Amygdala (tissue), 56 donors: ENCODE measurements around the gene KRT40.

Experiments used
- DNase-seq, 56 donors: peaks; one replicate each; lab custom pipeline; 2025; lab: John Stamatoyannopoulos, UW

The KRT40 gene

GRCh38 chr17:40956401-40957254 lies 27.5 kb downstream of the KRT40 start:
- no peak for DNase-seq

GRCh38 chr17:40953881-40954280 lies 30.2 kb downstream of the KRT40 start:
- DNase-seq, result no peak

- no peak for DNase-seq
Measured at GRCh38 chr17:40952661-40953060, 31.5 kb downstream of the KRT40 start.

GRCh38 chr17:40952154-40952553 lies 32.0 kb downstream of the KRT40 start:
- DNase-seq, result no peak

GRCh38 chr17:40951011-40951622 lies 33.0 kb downstream of the KRT40 start:
- DNase-seq, result no peak

GRCh38 chr17:40950176-40950575 lies 34.0 kb downstream of the KRT40 start:
- DNase-seq, result no peak

- no peak for DNase-seq
Measured at GRCh38 chr17:40949418-40949817, 34.7 kb downstream of the KRT40 start.

GRCh38 chr17:40947929-40948328 lies 36.2 kb downstream of the KRT40 start:
- DNase-seq, result no peak

- no peak for DNase-seq
Measured at GRCh38 chr17:40945414-40945813, 38.7 kb downstream of the KRT40 start.

GRCh38 chr17:40944531-40944930 lies 39.6 kb downstream of the KRT40 start:
- DNase-seq, result no peak

- DNase-seq, result no peak
Measured at GRCh38 chr17:40942553-40942952, 41.6 kb downstream of the KRT40 start.

GRCh38 chr17:40940266-40940665 lies 43.9 kb downstream of the KRT40 start:
- DNase-seq, result no peak

GRCh38 chr17:40938981-40939380 lies 45.1 kb downstream of the KRT40 start:
- DNase-seq, result no peak

- no peak for DNase-seq
Measured at GRCh38 chr17:40937384-40937819, 46.7 kb downstream of the KRT40 start, which contains the start of gene KRT23. TSS of gene KRT23 (minus strand) at chr17:40937646. CDS start at chr17:40936603, 1,043 bp downstream.

- DNase-seq, result no peak
Measured at GRCh38 chr17:40936976-40937375, 47.1 kb downstream of the KRT40 start.

- DNase-seq, result no peak
Measured at GRCh38 chr17:40936437-40936971, 47.6 kb downstream of the KRT40 start.

GRCh38 chr17:40935624-40936023 lies 48.5 kb downstream of the KRT40 start:
- no peak for DNase-seq

GRCh38 chr17:40932608-40933007 lies 51.5 kb downstream of the KRT40 start:
- peak in 1 of 56 donors; percentile 12 for DNase-seq

GRCh38 chr17:40931311-40931710 lies 52.8 kb downstream of the KRT40 start:
- no peak for DNase-seq
